B cell (primary cell): ENCODE data around the gene DGKZ. TPM values are rescaled to one million over a fixed set of nuclear protein-coding genes. Genes with fewer than 3 reads are reported as not detected.

Experiments used
- ATAC-seq: fragments of 200-7000 bp; cut with Tn5 transposase; one replicate; pipeline ENCODE4 v1.10.0; 2021; ENCODE audit warnings: low read depth, mild to moderate bottlenecking, moderate number of reproducible peaks, moderate library complexity
- CTCF ChIA-PET: fragments of 350-600 bp; sonication (Branson Sonifier 250); formaldehyde crosslinking; loops from one replicate; lab custom pipeline; 2021; ENCODE audit warnings: antibody characterized with exemption, inconsistent platforms; lab: Charles Lee
- POLR2A ChIA-PET: fragments of 350-600 bp; sonication (Branson Sonifier 250); formaldehyde crosslinking; loops from one replicate; lab custom pipeline; 2021; ENCODE audit warnings: antibody characterized with exemption; lab: Charles Lee
- DNase-seq: peaks from one replicate; pipeline ENCODE4 v3.0.0; 2013
- H2AFZ ChIP-seq: 2 replicates; pipeline ENCODE4 v1.6.1; 2012; ENCODE audit warnings: mild to moderate bottlenecking, low read depth, low read length; ENCODE audit not compliant: insufficient read depth, poor library complexity, severe bottlenecking
- H3K27ac ChIP-seq, 2 donors: 1 replicate in 1 of 2; 2 replicates in 1 of 2; pipeline ENCODE4 v1.5.1; 2012 to 2013; ENCODE audit warnings: low read length in 2 of 2, mild to moderate bottlenecking in 2 of 2, moderate library complexity in 1 of 2
- H3K27me3 ChIP-seq, 4 experiments: fragments of 200-600 bp in 1 of 4; sonication (generic) in 1 of 4; replicated peaks in 1 of 4; 1 replicate in 2 of 4; 2 replicates in 2 of 4; pipeline versions ENCODE4 v1.6.1 to v1.7.0; 2013 to 2016; ENCODE audit warnings: low read length in 3 of 4, mild to moderate bottlenecking in 2 of 4, mixed read lengths in 1 of 4, moderate library complexity in 1 of 4; ENCODE audit not compliant: insufficient read depth in 4 of 4, control insufficient read depth in 3 of 4; ENCODE audit errors: control extremely low read depth in 1 of 4
- H3K36me3 ChIP-seq, 2 experiments: replicated peaks in 1 of 2; 1 replicate in 1 of 2; 2 replicates in 1 of 2; pipeline versions ENCODE4 v1.6.1 to v1.7.1; 2013; ENCODE audit warnings: low read length in 1 of 2; ENCODE audit not compliant: insufficient read depth in 2 of 2, control insufficient read depth in 1 of 2; ENCODE audit errors: control extremely low read depth in 1 of 2, extremely low read depth in 1 of 2
- H3K4me1 ChIP-seq, 2 donors: fragments of 200-600 bp in 1 of 2; sonication (generic) in 1 of 2; 1 replicate in 1 of 2; 2 replicates in 1 of 2; pipeline versions ENCODE4 v1.5.1 to v1.6.1; 2013 to 2017; ENCODE audit warnings: low read length in 2 of 2; ENCODE audit not compliant: control insufficient read depth in 2 of 2, insufficient read depth in 2 of 2
- H3K4me2 ChIP-seq: replicated peaks from 2 replicates; pipeline ENCODE3; 2012; ENCODE audit warnings: mild to moderate bottlenecking, low read depth, low read length; ENCODE audit not compliant: poor library complexity, severe bottlenecking
- H3K4me3 ChIP-seq, 5 experiments: fragments of 200-600 bp in 1 of 5; sonication (generic) in 1 of 5; 1 replicate in 3 of 5; 2 replicates in 2 of 5; pipeline versions ENCODE4 v1.5.1 to v1.7.0; 2011 to 2016; ENCODE audit warnings: low read length in 4 of 5, mild to moderate bottlenecking in 4 of 5, low read depth in 2 of 5, control low read depth in 1 of 5, moderate library complexity in 1 of 5; ENCODE audit not compliant: insufficient read depth in 1 of 5; ENCODE audit errors: control extremely low read depth in 1 of 5, extremely low read depth in 1 of 5
- H3K79me2 ChIP-seq: fragments of 200-600 bp; sonication (generic); one replicate; pipeline ENCODE4 v1.6.0; 2016; ENCODE audit warnings: low read length; ENCODE audit not compliant: control insufficient read depth, insufficient read depth
- H3K9ac ChIP-seq: fragments of 200-600 bp; sonication (generic); 2 replicates; pipeline ENCODE4 v1.6.1; 2017; ENCODE audit warnings: mild to moderate bottlenecking, low read length, moderate library complexity
- H3K9me3 ChIP-seq, 3 donors: one replicate each; pipeline versions ENCODE4 v1.6.1 to v1.7.1; 2013; ENCODE audit warnings: low read length in 2 of 3; ENCODE audit not compliant: control insufficient read depth in 2 of 3, insufficient read depth in 1 of 3; ENCODE audit errors: control extremely low read depth in 1 of 3
- H4K20me1 ChIP-seq: 2 replicates; pipeline ENCODE4 v1.6.0; 2012; ENCODE audit warnings: mild to moderate bottlenecking, low read length; ENCODE audit not compliant: insufficient read depth, control insufficient read depth, poor library complexity, severe bottlenecking
- H3K27ac Mint-ChIP-seq: one replicate; pipeline ENCODE4 v1.8.0; 2021; ENCODE audit warnings: mixed read lengths
- H3K27me3 Mint-ChIP-seq: one replicate; pipeline ENCODE4 v1.8.0; 2021; ENCODE audit warnings: mixed read lengths
- H3K4me1 Mint-ChIP-seq: one replicate; pipeline ENCODE4 v1.8.0; 2021; ENCODE audit warnings: mixed read lengths
- H3K4me3 Mint-ChIP-seq: one replicate; pipeline ENCODE4 v1.8.0; 2021; ENCODE audit warnings: mixed read lengths
- H3K9me3 Mint-ChIP-seq: one replicate; pipeline ENCODE4 v1.8.0; 2022; ENCODE audit warnings: mixed read lengths; ENCODE audit not compliant: insufficient read depth
- CTCF ChIP-seq: fragments of 200-600 bp; IDR thresholded peaks from one replicate; pipeline ENCODE4 v1.8.0; 2022; ENCODE audit warnings: antibody characterized with exemption, mild to moderate bottlenecking
- EZH2 ChIP-seq: IDR thresholded peaks from 2 replicates; pipeline ENCODE4 v1.6.1; 2012; ENCODE audit warnings: borderline replicate concordance, low read depth, mild to moderate bottlenecking, moderate library complexity, low read length; ENCODE audit not compliant: insufficient read depth, poor library complexity, severe bottlenecking
- WGBS: methylation state at CpG from one replicate; pipeline ENCODE4 v1.1.5; 2013; ENCODE audit warnings: missing lambda C conversion rate; ENCODE audit not compliant: insufficient coverage; 5-methylcytosine and 5-hydroxymethylcytosine counted together
- intact Hi-C: fragments of 100-400 bp; cut with micrococcal nuclease; formaldehyde crosslinking; loops from one replicate; pipeline ENCODE4 v1.10.0; 2022
- polyA plus RNA-seq: library from polyadenylated mRNA; depleted of rRNA; stranded (reverse); fragments of >200 nt; gene quantifications from 2 replicates; pipeline ENCODE4 v1.2.3, GENCODE V29; 2012
- total RNA-seq, 2 donors: library from RNA; stranded (reverse); fragments of 120-200 nt in 1 of 2; gene quantifications; 1 replicate in 1 of 2; 2 replicates in 1 of 2; pipeline versions ENCODE4 v1.2.3 to v1.2.4, GENCODE V29; 2013 to 2022

DGKZ gene
- total and polyA plus RNA-seq, 2 donors (not counting 1 experiment from before 2014, with no cell fraction given), result 56.6 to 79.5 TPM

GRCh38 chr11:46331282-46331984, 15.8 kb upstream of the DGKZ start:
- Histone ChIP-seq H3K4me2 (no peak overlapping the region), H3K4me3 (no peak overlapping the region), H4K20me1 (no peaks in the 10 kb centered on the region), H3K4me1 (peaks cover 12 to 19% of the 10 kb centered on the region in 2 donors), H3K27ac (no peak overlapping the region), H3K9me3 (peaks cover 0 to 9% (median 0%) of the 10 kb centered on the region in 3 donors), H3K79me2 (no peaks in the 10 kb centered on the region), H2AFZ (no peak overlapping the region), H3K27me3 (peaks cover 0 to 64% (median 40%) of the 10 kb centered on the region in 4 experiments), H3K36me3 (no peaks in the 10 kb centered on the region), H3K9ac (no peak overlapping the region)
- Mint-ChIP-seq H3K4me1 (peaks cover 13% of the 10 kb centered on the region), H3K27me3 (peaks cover 67% of the 10 kb centered on the region), H3K27ac (no peak overlapping the region), H3K4me3 (peak overlapping the region; percentile 36), H3K9me3 (no peaks in the 10 kb centered on the region)
- CTCF ChIA-PET, result interaction anchor here (1.1 to 1.8 kb wide), 2 partner anchors 13 to 20 kb away, joined by 3 to 4 read pairs; no protein-coding TSS in a partner anchor
- DNase-seq, result no peak
- WGBS, result 27% methylated on average over 5 of the region's 5 CpGs
- intact Hi-C loops, result no loop called here
- POLR2A ChIA-PET, result no interaction called here
- ATAC-seq, result no peak
- no peak for TF ChIP-seq CTCF
- no peak for TF ChIP-seq EZH2

GRCh38 chr11:46332093-46332567, 15.1 kb upstream of the DGKZ start:
- intact Hi-C loops, result no loop called here
- Histone ChIP-seq H3K79me2 (no peaks in the 10 kb centered on the region), H3K4me2 (peak overlapping the region; percentile 92), H4K20me1 (no peaks in the 10 kb centered on the region), H3K27me3 (peaks cover 0 to 70% (median 40%) of the 10 kb centered on the region in 4 experiments), H3K9me3 (peaks cover 0 to 9% (median 0%) of the 10 kb centered on the region in 3 donors), H3K36me3 (no peaks in the 10 kb centered on the region), H3K9ac (peak overlapping the region; percentile 57), H3K4me1 (peaks cover 12 to 19% of the 10 kb centered on the region in 2 donors), H2AFZ (no peak overlapping the region), H3K27ac (no peak overlapping the region), H3K4me3 (peak overlapping the region in 2 of 5 experiments; percentile 33 to 58)
- peaks cover 13% of the 10 kb centered on the region for H3K4me1 Mint-ChIP-seq
- 36% methylated on average over 8 of the region's 8 CpGs for WGBS
- TF ChIP-seq CTCF (no peak), EZH2 (no peak)
- ATAC-seq, result no peak
- no peaks in the 10 kb centered on the region for H3K9me3 Mint-ChIP-seq
- no peak overlapping the region for H3K27ac Mint-ChIP-seq
- ChIA-PET POLR2A (no interaction called here), CTCF (interaction anchor here (1.1 to 1.8 kb wide), 3 partner anchors 12 to 21 kb away, joined by 3 to 4 read pairs (median 4); no protein-coding TSS in a partner anchor)
- H3K27me3 Mint-ChIP-seq, result peaks cover 66% of the 10 kb centered on the region
- peak overlapping the region; percentile 36 for H3K4me3 Mint-ChIP-seq
- no peak for DNase-seq
